Omental fat pad (tissue), 4 donors: ENCODE data around the gene IL1RL2. TPM values are rescaled to one million over a fixed set of nuclear protein-coding genes. Genes with fewer than 3 reads are reported as not detected.
A peak's percentile ranks its signal among the peaks of the same experiment; 100 is the strongest.

Experiments used
- ATAC-seq: fragments of 150-250 bp; one replicate; pipeline ENCODE4 v1.9.1; 2016; ENCODE audit warnings: mild to moderate bottlenecking, moderate library complexity; ENCODE audit not compliant: low FRiP score
- DNase-seq: peaks from one replicate; pipeline ENCODE4 v3.0.0-alpha.2; 2019; ENCODE audit warnings: low spot score
- total RNA-seq, 4 donors: library from RNA; depleted of rRNA; stranded (reverse); fragments of >200 nt; gene quantifications; one replicate each; pipeline ENCODE4 v1.1.0, GENCODE V29; 2016
- TF ChIP-seq, protein P1 (sequence below), 3 donors: fragments of 450-650 bp; IDR thresholded peaks; one replicate each; pipeline ENCODE4 v1.5.1; 2016 to 2017; ENCODE audit warnings: antibody characterized with exemption in 3 of 3, mild to moderate bottlenecking in 3 of 3, moderate library complexity in 2 of 3

IL1RL2 gene
- total RNA-seq, 4 donors from 2014 or later: 0.31 to 5.3 (median 2.1) TPM

DNA sequence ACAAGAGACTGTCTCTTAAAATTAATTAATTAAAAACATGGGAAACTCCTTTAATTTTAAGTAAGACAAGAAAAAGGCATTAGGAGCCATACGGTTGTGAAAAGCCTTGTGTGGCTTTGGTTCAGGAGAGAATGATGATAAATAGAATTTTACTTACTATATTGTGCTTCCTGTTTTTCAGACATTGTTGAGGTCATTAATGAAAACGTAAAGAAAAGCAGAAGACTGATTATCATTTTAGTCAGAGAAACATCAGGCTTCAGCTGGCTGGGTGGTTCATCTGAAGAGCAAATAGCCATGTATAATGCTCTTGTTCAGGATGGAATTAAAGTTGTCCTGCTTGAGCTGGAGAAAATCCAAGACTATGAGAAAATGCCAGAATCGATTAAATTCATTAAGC, 10.7 kb upstream of the IL1RL2 start:
- ATAC-seq (no peak), DNase-seq (no peak)
- TF ChIP-seq, protein P1, sequence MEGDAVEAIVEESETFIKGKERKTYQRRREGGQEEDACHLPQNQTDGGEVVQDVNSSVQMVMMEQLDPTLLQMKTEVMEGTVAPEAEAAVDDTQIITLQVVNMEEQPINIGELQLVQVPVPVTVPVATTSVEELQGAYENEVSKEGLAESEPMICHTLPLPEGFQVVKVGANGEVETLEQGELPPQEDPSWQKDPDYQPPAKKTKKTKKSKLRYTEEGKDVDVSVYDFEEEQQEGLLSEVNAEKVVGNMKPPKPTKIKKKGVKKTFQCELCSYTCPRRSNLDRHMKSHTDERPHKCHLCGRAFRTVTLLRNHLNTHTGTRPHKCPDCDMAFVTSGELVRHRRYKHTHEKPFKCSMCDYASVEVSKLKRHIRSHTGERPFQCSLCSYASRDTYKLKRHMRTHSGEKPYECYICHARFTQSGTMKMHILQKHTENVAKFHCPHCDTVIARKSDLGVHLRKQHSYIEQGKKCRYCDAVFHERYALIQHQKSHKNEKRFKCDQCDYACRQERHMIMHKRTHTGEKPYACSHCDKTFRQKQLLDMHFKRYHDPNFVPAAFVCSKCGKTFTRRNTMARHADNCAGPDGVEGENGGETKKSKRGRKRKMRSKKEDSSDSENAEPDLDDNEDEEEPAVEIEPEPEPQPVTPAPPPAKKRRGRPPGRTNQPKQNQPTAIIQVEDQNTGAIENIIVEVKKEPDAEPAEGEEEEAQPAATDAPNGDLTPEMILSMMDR (IDR thresholded peaks at IDR 0.05): no peak

DNA sequence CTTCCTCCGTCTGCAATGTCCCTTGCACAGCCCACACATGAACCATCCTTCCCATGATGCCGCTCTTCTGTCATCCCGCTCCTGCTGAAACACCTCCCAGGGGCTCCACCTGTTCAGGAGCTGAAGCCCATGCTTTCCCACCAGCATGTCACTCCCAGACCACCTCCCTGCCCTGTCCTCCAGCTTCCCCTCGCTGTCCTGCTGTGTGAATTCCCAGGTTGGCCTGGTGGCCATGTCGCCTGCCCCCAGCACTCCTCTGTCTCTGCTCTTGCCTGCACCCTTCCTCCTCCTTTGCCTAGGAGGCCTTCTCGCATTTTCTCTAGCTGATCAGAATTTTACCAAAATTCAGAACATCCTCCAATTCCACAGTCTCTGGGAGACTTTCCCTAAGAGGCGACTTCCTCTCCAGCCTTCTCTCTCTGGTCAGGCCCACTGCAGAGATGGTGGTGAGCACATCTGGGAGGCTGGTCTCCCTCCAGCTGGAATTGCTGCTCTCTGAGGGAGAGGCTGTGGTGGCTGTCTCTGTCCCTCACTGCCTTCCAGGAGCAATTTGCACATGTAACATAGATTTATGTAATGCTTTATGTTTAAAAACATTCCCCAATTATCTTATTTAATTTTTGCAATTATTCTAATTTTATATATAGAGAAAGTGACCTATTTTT, 8.9 kb upstream of the IL1RL2 start:
- no peak for ATAC-seq
- DNase-seq: no peak
- TF ChIP-seq, protein P1 (IDR thresholded peaks at IDR 0.05): no peak

DNA sequence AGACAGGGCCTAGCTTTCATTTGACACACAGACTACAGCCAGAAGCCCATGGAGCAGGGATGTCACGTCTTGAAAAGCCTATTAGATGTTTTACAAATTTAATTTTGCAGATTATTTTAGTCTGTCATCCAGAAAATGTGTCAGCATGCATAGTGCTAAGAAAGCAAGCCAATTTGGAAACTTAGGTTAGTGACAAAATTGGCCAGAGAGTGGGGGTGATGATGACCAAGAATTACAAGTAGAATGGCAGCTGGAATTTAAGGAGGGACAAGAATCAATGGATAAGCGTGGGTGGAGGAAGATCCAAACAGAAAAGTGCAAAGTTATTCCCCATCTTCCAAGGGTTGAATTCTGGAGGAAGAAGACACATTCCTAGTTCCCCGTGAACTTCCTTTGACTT, 7.8 kb upstream of the IL1RL2 start:
- TF ChIP-seq, protein P1 (IDR thresholded peaks at IDR 0.05): no peak
- ATAC-seq (no peak), DNase-seq (no peak)

- TF ChIP-seq, protein P1 (IDR thresholded peaks at IDR 0.05): no peak
- ATAC-seq: no peak
- DNase-seq: no peak
Measured at GRCh38 chr2:102179788-102180686, 6.8 kb upstream of the IL1RL2 start.

DNA sequence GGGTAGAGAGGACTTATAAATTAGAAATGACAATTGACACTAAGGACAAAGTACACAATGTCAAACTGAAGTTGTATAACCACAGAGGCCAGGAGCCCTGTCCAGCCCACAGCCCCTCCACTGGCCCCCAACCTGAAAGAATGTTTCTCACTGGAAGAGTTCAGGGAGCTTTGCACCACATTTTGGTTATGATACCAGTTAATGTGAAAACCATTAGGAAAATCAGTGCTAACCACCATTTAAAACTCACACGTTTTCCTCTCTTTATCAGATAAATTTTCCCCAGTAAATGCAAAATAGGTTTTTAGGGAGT, 6.2 kb upstream of the IL1RL2 start:
- DNase-seq (no peak), ATAC-seq (no peak)
- TF ChIP-seq, protein P1 (IDR thresholded peaks at IDR 0.05): no peak

DNA sequence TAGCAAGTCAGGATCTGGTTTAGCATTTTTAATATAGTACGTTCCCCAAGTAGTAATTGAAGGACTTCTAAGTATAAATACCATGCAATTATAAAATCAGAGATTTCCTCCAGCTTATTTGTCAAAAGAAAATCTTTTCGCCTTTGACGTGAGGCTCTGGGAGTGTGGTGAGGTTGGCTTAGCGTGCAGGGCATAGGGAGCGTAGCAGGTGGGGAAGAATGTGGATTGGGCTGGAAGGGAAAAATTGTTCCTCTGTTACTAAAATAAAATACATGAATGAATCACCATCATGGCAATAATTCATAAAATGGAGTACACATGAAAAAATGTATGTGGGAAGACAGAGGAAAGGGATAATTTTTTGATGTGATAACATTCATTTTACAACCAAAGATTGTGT, 5.4 kb upstream of the IL1RL2 start:
- TF ChIP-seq, protein P1 (IDR thresholded peaks at IDR 0.05): no peak
- ATAC-seq (peak; percentile 24), DNase-seq (no peak)
